CD4-positive, alpha-beta T cell (primary cell): ENCODE results near the gene NR2F1-AS1. TPM values are rescaled to one million over a fixed set of nuclear protein-coding genes. Genes with fewer than 3 reads are reported as not detected.

Experiments
- ATAC-seq: fragments of 200-7000 bp; cut with Tn5 transposase; one replicate; pipeline ENCODE4 v1.10.0; 2022; ENCODE audit warnings: mild to moderate bottlenecking; ENCODE audit not compliant: poor library complexity
- CTCF ChIA-PET: fragments of 350-600 bp; sonication (Branson Sonifier 250); formaldehyde crosslinking; loops from one replicate; lab custom pipeline; 2021; ENCODE audit warnings: antibody characterized with exemption, inconsistent platforms; lab: Charles Lee
- POLR2A ChIA-PET: fragments of 350-600 bp; sonication (Branson Sonifier 250); formaldehyde crosslinking; loops from one replicate; lab custom pipeline; 2021; ENCODE audit warnings: antibody characterized with exemption, inconsistent platforms; lab: Charles Lee
- DNase-seq, 14 experiments: peaks; one replicate each; pipeline ENCODE4 v3.0.0-alpha.2; 2013 to 2020; ENCODE audit warnings: mixed read lengths in 2 of 14
- H3K27ac ChIP-seq, 2 donors: one replicate each; pipeline versions ENCODE4 v1.5.1 to v1.7.0; 2013; ENCODE audit warnings: low read length in 2 of 2, low read depth in 1 of 2, mild to moderate bottlenecking in 1 of 2
- H3K27me3 ChIP-seq, 2 experiments: 1 replicate in 1 of 2; 2 replicates in 1 of 2; pipeline versions ENCODE4 v1.6.1 to v1.7.0; 2013; ENCODE audit warnings: low read length in 2 of 2, control low read depth in 1 of 2, mild to moderate bottlenecking in 1 of 2, moderate library complexity in 1 of 2; ENCODE audit not compliant: insufficient read depth in 2 of 2, control insufficient read depth in 1 of 2
- H3K36me3 ChIP-seq: one replicate; pipeline ENCODE4 v1.6.1; 2013; ENCODE audit warnings: low read length, control low read depth; ENCODE audit not compliant: insufficient read depth
- H3K4me1 ChIP-seq: one replicate; pipeline ENCODE4 v1.6.1; 2013; ENCODE audit warnings: low read length, control low read depth; ENCODE audit not compliant: insufficient read depth
- H3K4me3 ChIP-seq: one replicate; pipeline ENCODE4 v1.5.1; 2013; ENCODE audit warnings: mild to moderate bottlenecking, low read length, moderate library complexity
- H3K9me3 ChIP-seq, 2 experiments: 1 replicate in 1 of 2; 2 replicates in 1 of 2; pipeline versions ENCODE4 v1.6.1 to v1.7.0; 2013; ENCODE audit warnings: low read length in 2 of 2, mild to moderate bottlenecking in 2 of 2, control low read depth in 1 of 2, moderate library complexity in 1 of 2; ENCODE audit not compliant: control insufficient read depth in 1 of 2, insufficient read depth in 1 of 2
- H3K27ac Mint-ChIP-seq: one replicate; pipeline ENCODE4 v1.8.0; 2020; ENCODE audit warnings: mixed read lengths
- H3K27me3 Mint-ChIP-seq: one replicate; pipeline ENCODE4 v1.8.0; 2021; ENCODE audit warnings: mixed read lengths
- H3K36me3 Mint-ChIP-seq: one replicate; pipeline ENCODE4 v1.8.0; 2021; ENCODE audit warnings: low read depth, mixed read lengths
- H3K4me1 Mint-ChIP-seq: one replicate; pipeline ENCODE4 v1.8.0; 2021; ENCODE audit warnings: low read depth, mixed read lengths
- H3K4me3 Mint-ChIP-seq: one replicate; pipeline ENCODE4 v1.8.0; 2020; ENCODE audit warnings: mild to moderate bottlenecking, mixed read lengths
- H3K9me3 Mint-ChIP-seq: one replicate; pipeline ENCODE4 v1.8.0; 2020; ENCODE audit warnings: mixed read lengths
- CTCF ChIP-seq: fragments of 200-600 bp; IDR thresholded peaks from one replicate; pipeline ENCODE4 v1.8.0; 2022; ENCODE audit warnings: antibody characterized with exemption, mild to moderate bottlenecking
- intact Hi-C, 2 experiments: fragments of 100-400 bp; cut with DNase I in 1 of 2; cut with micrococcal nuclease in 1 of 2; formaldehyde crosslinking; loops; one replicate each; pipeline versions ENCODE4 v1.15.1 to v1.9.0; 2023 to 2025; cut with DNase I, micrococcal nuclease
- total RNA-seq, 174 experiments: library from RNA in 2 of 174; stranded (reverse) in 2 of 174; gene quantifications; one replicate each; pipeline ENCODE4 v1.2.3 and lab custom pipeline; 2021 to 2026

Gene NR2F1-AS1
- total RNA-seq, 2 experiments from 2014 or later, result not detected

GRCh38 chr5:93359960-93360305 is 221.1 kb downstream of the NR2F1-AS1 start:
- Mint-ChIP-seq H3K27me3 (no peaks in the 10 kb centered on the region), H3K9me3 (no peaks in the 10 kb centered on the region), H3K36me3 (no peaks in the 10 kb centered on the region), H3K4me3 (no peak overlapping the region), H3K27ac (no peak overlapping the region), H3K4me1 (no peaks in the 10 kb centered on the region)
- H3K27me3 ChIP-seq, result no peaks in the 10 kb centered on the region
- no peak for ATAC-seq
- no peaks in the 10 kb centered on the region for H3K36me3 ChIP-seq
- H3K4me1 ChIP-seq, result no peaks in the 10 kb centered on the region
- H3K27ac ChIP-seq, result no peak overlapping the region
- TF ChIP-seq CTCF, result no peak
- ChIA-PET POLR2A (no interaction called here), CTCF (no interaction called here)
- DNase-seq, result no peak
- no peak overlapping the region for H3K4me3 ChIP-seq
- intact Hi-C loops, result no loop called here
- H3K9me3 ChIP-seq, result no peaks in the 10 kb centered on the region

Other genes with a start within 250 kb of the NR2F1-AS1 start
- gene NR2F1, start 2.0 kb upstream of the NR2F1-AS1 start, total RNA-seq, result not detected
- gene POU5F2, start 160.4 kb upstream of the NR2F1-AS1 start, total RNA-seq, result 1 to 10 TPM in 1 of 2 experiments, under 1 TPM in 1; 0.73 to 1.0 TPM